ENCODE data around the gene OR2V1.
A peak's percentile ranks its signal among the peaks of the same experiment; 100 is the strongest.
"Not testable (repeated sequence)": the region's sequence is repeated elsewhere in the genome, so short reads cannot be mapped to it uniquely, and the experiment has no call there.

The OR2V1 gene

GRCh38 chr5:181114844-181115778 is 15.9 kb downstream of the OR2V1 start:
- Histone ChIP-seq H3K4me1 (peaks cover 10% of the 10 kb centered on the region; the same call in 1 of the 2 replicates), H3K36me3 (no peaks in the 10 kb centered on the region), H3K4me2 (no peak overlapping the region), H3K9ac (no peak overlapping the region), H3K4me3 (no peak overlapping the region), H4K20me1 (no peaks in the 10 kb centered on the region), H3K9me3 (peaks cover 13% of the 10 kb centered on the region), H3K27ac (no peak overlapping the region), H3K27me3 (peaks cover 7% of the 10 kb centered on the region; the same call in 1 of the 2 replicates)
- TF ChIP-seq Cebpa-rat (IDR thresholded peaks at IDR 0.05): no peak

GRCh38 chr5:181114284-181114843 is 16.6 kb downstream of the OR2V1 start:
- Histone ChIP-seq H3K27ac (no peak overlapping the region), H3K9me3 (peaks cover 13% of the 10 kb centered on the region), H3K9ac (no peak overlapping the region), H4K20me1 (no peaks in the 10 kb centered on the region), H3K27me3 (peaks cover 7% of the 10 kb centered on the region; the same call in 1 of the 2 replicates), H3K4me2 (no peak overlapping the region), H3K4me3 (no peak overlapping the region), H3K4me1 (peaks cover 10% of the 10 kb centered on the region; the same call in 1 of the 2 replicates), H3K36me3 (no peaks in the 10 kb centered on the region)
- no peak for TF ChIP-seq Cebpa-rat (IDR thresholded peaks at IDR 0.05)

- Histone ChIP-seq H3K9me3 (peaks cover 13% of the 10 kb centered on the region), H3K4me1 (peaks cover 10% of the 10 kb centered on the region; the same call in 1 of the 2 replicates)
- H3K27ac ChIP-seq, H3K36me3 ChIP-seq, H3K4me2 ChIP-seq, H3K27me3 ChIP-seq, H4K20me1 ChIP-seq, H3K4me3 ChIP-seq, H3K9ac ChIP-seq: not testable (repeated sequence)
These were observed 17.4 kb downstream of the OR2V1 start for GRCh38 chr5:181113572-181113971.

GRCh38 chr5:181112476-181112875 is 18.5 kb downstream of the OR2V1 start:
- H3K4me2 ChIP-seq: no peak overlapping the region
- H3K27ac ChIP-seq: no peak overlapping the region
- H3K4me3 ChIP-seq: no peak overlapping the region
- peaks cover 13% of the 10 kb centered on the region for H3K9me3 ChIP-seq
- H3K27me3 ChIP-seq: peaks cover 7% of the 10 kb centered on the region; the same call in 1 of the 2 replicates
- H3K4me1 ChIP-seq: peaks cover 10% of the 10 kb centered on the region; the same call in 1 of the 2 replicates
- no peak for TF ChIP-seq Cebpa-rat (IDR thresholded peaks at IDR 0.05)
- no peak overlapping the region for H3K9ac ChIP-seq
- H4K20me1 ChIP-seq: no peaks in the 10 kb centered on the region
- no peaks in the 10 kb centered on the region for H3K36me3 ChIP-seq

- peaks cover 12% of the 10 kb centered on the region; the same call in 1 of the 2 replicates for H3K4me1 ChIP-seq
- no peak overlapping the region for H3K9ac ChIP-seq
- no peak overlapping the region for H3K27ac ChIP-seq
- H3K9me3 ChIP-seq: peaks cover 13% of the 10 kb centered on the region
- H3K4me3 ChIP-seq: no peak overlapping the region
- H3K4me2 ChIP-seq: 0 out of 2 replicates have a peak overlapping the region, but pooled peaks have one; percentile 9
- peaks cover 7% of the 10 kb centered on the region; the same call in 1 of the 2 replicates for H3K27me3 ChIP-seq
- H3K36me3 ChIP-seq: no peaks in the 10 kb centered on the region
- TF ChIP-seq Cebpa-rat (IDR thresholded peaks at IDR 0.05): no peak
- H4K20me1 ChIP-seq: no peaks in the 10 kb centered on the region
These were observed 20.0 kb downstream of the OR2V1 start for GRCh38 chr5:181111010-181111409.

- Histone ChIP-seq H3K9me3 (peaks cover 10% of the 10 kb centered on the region), H3K36me3 (no peaks in the 10 kb centered on the region), H3K9ac (no peak overlapping the region), H3K27me3 (peaks cover 3% of the 10 kb centered on the region; the same call in 1 of the 2 replicates), H3K4me3 (no peak overlapping the region), H3K27ac (no peak overlapping the region), H4K20me1 (no peaks in the 10 kb centered on the region), H3K4me1 (peaks cover 20% of the 10 kb centered on the region; the same call in 1 of the 2 replicates), H3K4me2 (no peak overlapping the region)
- no peak for TF ChIP-seq Cebpa-rat (IDR thresholded peaks at IDR 0.05)
These were observed 21.4 kb downstream of the OR2V1 start for GRCh38 chr5:181109489-181110013.

- Histone ChIP-seq H3K9me3 (peaks cover 2% of the 10 kb centered on the region; the same call in 1 of the 2 replicates), H3K4me3 (no peak overlapping the region), H3K4me2 (no peak overlapping the region), H3K4me1 (peaks cover 25% of the 10 kb centered on the region; the same call in 1 of the 2 replicates), H3K27ac (no peak overlapping the region), H3K36me3 (no peaks in the 10 kb centered on the region), H3K9ac (no peak overlapping the region), H3K27me3 (peaks cover 8% of the 10 kb centered on the region; the same call in 1 of the 2 replicates), H4K20me1 (no peaks in the 10 kb centered on the region)
- no peak for TF ChIP-seq Cebpa-rat (IDR thresholded peaks at IDR 0.05)
These were observed 22.3 kb downstream of the OR2V1 start for GRCh38 chr5:181108578-181109165.

GRCh38 chr5:181107699-181108098 is 23.3 kb downstream of the OR2V1 start:
- Histone ChIP-seq H3K9me3 (no peaks in the 10 kb centered on the region), H4K20me1 (no peaks in the 10 kb centered on the region), H3K4me1 (peaks cover 25% of the 10 kb centered on the region; the same call in 1 of the 2 replicates), H3K4me3 (no peak overlapping the region), H3K4me2 (no peak overlapping the region), H3K36me3 (no peaks in the 10 kb centered on the region), H3K27ac (no peak overlapping the region), H3K9ac (no peak overlapping the region), H3K27me3 (peaks cover 11% of the 10 kb centered on the region; the same call in 1 of the 2 replicates)
- TF ChIP-seq Cebpa-rat (IDR thresholded peaks at IDR 0.05): no peak

- Histone ChIP-seq H3K9me3 (no peaks in the 10 kb centered on the region), H3K4me2 (0 out of 2 replicates have a peak overlapping the region, but pooled peaks have one; percentile 3), H3K36me3 (no peaks in the 10 kb centered on the region), H3K4me3 (no peak overlapping the region), H3K27ac (no peak overlapping the region), H4K20me1 (no peaks in the 10 kb centered on the region), H3K9ac (no peak overlapping the region), H3K4me1 (peaks cover 14% of the 10 kb centered on the region; the same call in 1 of the 2 replicates), H3K27me3 (peaks cover 11% of the 10 kb centered on the region; the same call in 1 of the 2 replicates)
- TF ChIP-seq Cebpa-rat (IDR thresholded peaks at IDR 0.05): no peak
These were observed 25.5 kb downstream of the OR2V1 start for GRCh38 chr5:181105391-181106025.

GRCh38 chr5:181104606-181105390 is 26.2 kb downstream of the OR2V1 start:
- not testable (repeated sequence) for H3K36me3 ChIP-seq, H3K4me3 ChIP-seq, H3K9ac ChIP-seq, H3K27ac ChIP-seq, H4K20me1 ChIP-seq, H3K9me3 ChIP-seq
- H3K4me2 ChIP-seq: 0 out of 2 replicates have a peak overlapping the region, but pooled peaks have one; percentile 44
- H3K27me3 ChIP-seq: peaks cover 11% of the 10 kb centered on the region; the same call in 1 of the 2 replicates
- H3K4me1 ChIP-seq: peaks cover 14% of the 10 kb centered on the region; the same call in 1 of the 2 replicates

- not testable (repeated sequence) for H3K9me3 ChIP-seq, H3K9ac ChIP-seq, H3K36me3 ChIP-seq, H3K27ac ChIP-seq, H3K4me3 ChIP-seq, H4K20me1 ChIP-seq
- peak overlapping the region; percentile 44; the same call in 1 of the 2 replicates for H3K4me2 ChIP-seq
- peaks cover 14% of the 10 kb centered on the region; the same call in 1 of the 2 replicates for H3K4me1 ChIP-seq
- peaks cover 11% of the 10 kb centered on the region; the same call in 1 of the 2 replicates for H3K27me3 ChIP-seq
These were observed 26.8 kb downstream of the OR2V1 start for GRCh38 chr5:181104259-181104568.
